HEK293 (cell line): ENCODE measurements around the gene ADAM33.

Experiments used
- CTCF ChIA-PET: fragments of 350-600 bp; formaldehyde crosslinking; extraction: SDS; loops from one replicate; lab custom pipeline; 2021; ENCODE audit warnings: antibody characterized with exemption; lab: Yijun Ruan, JAX
- POLR2A ChIA-PET: fragments of 300-600 bp; formaldehyde crosslinking; extraction: SDS; loops from one replicate; lab custom pipeline; 2020; ENCODE audit warnings: antibody characterized with exemption, inconsistent platforms; lab: Yijun Ruan, JAX
- H3K27ac ChIP-seq: fragments of 200-500 bp; sonication (Bioruptor generic); 2 replicates; pipeline ENCODE4 v1.5.1; 2014; ENCODE audit warnings: low read depth, low read length, control low read depth, inconsistent platforms; ENCODE audit errors: extremely low read depth
- H3K36me3 ChIP-seq, 2 experiments: fragments of 200-500 bp in 1 of 2; sonication (Bioruptor generic) in 1 of 2; 1 replicate in 1 of 2; 2 replicates in 1 of 2; pipeline ENCODE4 v1.5.1; 2014 to 2017; ENCODE audit warnings: inconsistent platforms in 2 of 2, low read length in 2 of 2; ENCODE audit not compliant: control insufficient read depth in 2 of 2, insufficient read depth in 1 of 2
- H3K4me1 ChIP-seq: fragments of 200-500 bp; sonication (Bioruptor generic); 2 replicates; pipeline ENCODE4 v1.5.1; 2014; ENCODE audit warnings: mild to moderate bottlenecking, low read length, inconsistent platforms; ENCODE audit not compliant: control insufficient read depth, insufficient read depth
- H3K4me3 ChIP-seq: 2 replicates; pipeline ENCODE4 v1.5.1; 2011; ENCODE audit warnings: low read depth, mild to moderate bottlenecking, control low read depth, low read length, moderate library complexity
- H3K9me3 ChIP-seq: fragments of 200-500 bp; sonication (Bioruptor generic); 2 replicates; pipeline ENCODE4 v1.5.1; 2014; ENCODE audit warnings: low read depth, low read length, inconsistent platforms; ENCODE audit not compliant: control insufficient read depth, insufficient read depth
- KLF1 ChIP-seq: fragments of 450-650 bp; formaldehyde crosslinking; IDR thresholded peaks from 2 replicates; pipeline ENCODE4 v1.5.1; 2016; ENCODE audit warnings: missing biosample characterization, missing genetic modification characterization
- PRDM10 ChIP-seq: fragments of 450-650 bp; formaldehyde crosslinking; IDR thresholded peaks from 2 replicates; pipeline ENCODE4 v1.5.1; 2016; ENCODE audit warnings: missing biosample characterization, missing genetic modification characterization
- SCRT1 ChIP-seq: fragments of 450-650 bp; formaldehyde crosslinking; IDR thresholded peaks from 2 replicates; pipeline ENCODE4 v1.5.1; 2016; ENCODE audit warnings: missing biosample characterization, missing genetic modification characterization, borderline replicate concordance
- YY1 ChIP-seq: fragments of 450-650 bp; formaldehyde crosslinking; IDR thresholded peaks from 2 replicates; pipeline ENCODE4 v1.5.1; 2018; ENCODE audit warnings: missing biosample characterization, missing genetic modification characterization
- ZBTB49 ChIP-seq: fragments of 450-650 bp; formaldehyde crosslinking; IDR thresholded peaks from 2 replicates; pipeline ENCODE4 v1.5.1; 2016; ENCODE audit warnings: missing biosample characterization, missing genetic modification characterization, low read depth
- ZBTB6 ChIP-seq: fragments of 450-650 bp; formaldehyde crosslinking; IDR thresholded peaks from 2 replicates; pipeline ENCODE4 v1.5.1; 2017; ENCODE audit warnings: missing biosample characterization, missing genetic modification characterization
- ZBTB7A ChIP-seq: fragments of 450-650 bp; formaldehyde crosslinking; IDR thresholded peaks from 2 replicates; pipeline ENCODE4 v1.5.1; 2016; ENCODE audit warnings: low read depth, missing biosample characterization, missing genetic modification characterization
- ZNF211 ChIP-seq: fragments of 450-650 bp; formaldehyde crosslinking; IDR thresholded peaks from 2 replicates; pipeline ENCODE4 v1.5.1; 2016; ENCODE audit warnings: low read depth, missing biosample characterization, missing genetic modification characterization
- ZNF214 ChIP-seq: fragments of 450-650 bp; formaldehyde crosslinking; IDR thresholded peaks from 2 replicates; pipeline ENCODE4 v1.5.1; 2017; ENCODE audit warnings: missing biosample characterization, mild to moderate bottlenecking, missing genetic modification characterization, borderline replicate concordance
- ZNF239 ChIP-seq: fragments of 450-650 bp; formaldehyde crosslinking; IDR thresholded peaks from 2 replicates; pipeline ENCODE4 v1.5.1; 2016; ENCODE audit warnings: missing biosample characterization, missing genetic modification characterization
- ZNF274 ChIP-seq, 2 experiments: fragments of 200-500 bp in 1 of 2; fragments of 450-650 bp in 1 of 2; sonication (Bioruptor generic) in 1 of 2; formaldehyde crosslinking in 1 of 2; IDR thresholded peaks; 2 replicates each; pipeline versions ENCODE4 v1.5.1 to v1.6.1; 2014 to 2016; ENCODE audit warnings: borderline replicate concordance in 1 of 2, inconsistent platforms in 1 of 2, low read length in 1 of 2, missing biosample characterization in 1 of 2, missing genetic modification characterization in 1 of 2
- ZNF350 ChIP-seq: fragments of 450-650 bp; formaldehyde crosslinking; IDR thresholded peaks from 2 replicates; pipeline ENCODE4 v1.5.0; 2017; ENCODE audit warnings: missing biosample characterization, mild to moderate bottlenecking, missing genetic modification characterization
- ZNF398 ChIP-seq: fragments of 450-650 bp; formaldehyde crosslinking; IDR thresholded peaks from 2 replicates; pipeline ENCODE4 v1.5.1; 2017; ENCODE audit warnings: missing biosample characterization, missing genetic modification characterization
- ZNF449 ChIP-seq: fragments of 450-650 bp; formaldehyde crosslinking; IDR thresholded peaks from 2 replicates; pipeline ENCODE4 v1.5.1; 2017; ENCODE audit warnings: missing biosample characterization, mild to moderate bottlenecking, missing genetic modification characterization, moderate library complexity
- ZNF510 ChIP-seq: fragments of 450-650 bp; formaldehyde crosslinking; IDR thresholded peaks from 2 replicates; pipeline ENCODE4 v1.5.1; 2018; ENCODE audit warnings: mild to moderate bottlenecking, missing genetic modification characterization, missing biosample characterization; ENCODE audit not compliant: insufficient replicate concordance
- ZNF670 ChIP-seq: fragments of 450-650 bp; formaldehyde crosslinking; IDR thresholded peaks from 2 replicates; pipeline ENCODE4 v1.5.1; 2016; ENCODE audit warnings: missing biosample characterization, missing genetic modification characterization, low read depth

ADAM33 gene

GRCh38 chr20:3652676-3653596 is 28.9 kb downstream of the ADAM33 start:
- Histone ChIP-seq H3K4me1 (no peaks in the 10 kb centered on the region), H3K27ac (no peak overlapping the region), H3K36me3 (no peaks in the 10 kb centered on the region), H3K9me3 (no peaks in the 10 kb centered on the region), H3K4me3 (no peak overlapping the region)
- CTCF ChIA-PET: interaction anchor here (0.7 to 1.2 kb wide), 3 partner anchors 9 to 20 kb away, joined by 3 read pairs; no protein-coding TSS in a partner anchor
- TF ChIP-seq KLF1 (peak; percentile 44; the same call in 1 of the 2 replicates), PRDM10 (tag by site-specific recombination) (no peak)
- POLR2A ChIA-PET: no interaction called here

GRCh38 chr20:3652221-3652620 is 29.6 kb downstream of the ADAM33 start:
- no peak overlapping the region for H3K27ac ChIP-seq
- no peak overlapping the region for H3K4me3 ChIP-seq
- no peak for TF ChIP-seq ZNF398 (tag by site-specific recombination)
- ChIA-PET CTCF (interaction anchor here (1.1 kb wide), 1 partner anchor 19 kb away, joined by 3 read pairs; no protein-coding TSS in a partner anchor), POLR2A (no interaction called here)
- no peaks in the 10 kb centered on the region for H3K36me3 ChIP-seq
- H3K9me3 ChIP-seq: no peaks in the 10 kb centered on the region
- H3K4me1 ChIP-seq: no peaks in the 10 kb centered on the region

- no peak overlapping the region for H3K27ac ChIP-seq
- CTCF ChIA-PET: interaction anchor here (0.6 to 1.6 kb wide), 3 partner anchors 18 to 215 kb away, joined by 3 read pairs; no protein-coding TSS in a partner anchor
- no peak for TF ChIP-seq ZNF239
- no peak for TF ChIP-seq ZNF670 (tag by site-specific recombination)
- TF ChIP-seq ZBTB6: no peak
- no peak for TF ChIP-seq SCRT1
- no peak for TF ChIP-seq ZNF449 (tag by site-specific recombination)
- no peak for TF ChIP-seq ZNF214 (tag by site-specific recombination)
- no peak for TF ChIP-seq ZNF350 (tag by site-specific recombination)
- TF ChIP-seq ZBTB7A (tag by site-specific recombination): no peak
- TF ChIP-seq ZBTB49 (tag by site-specific recombination): no peak
- no peak for TF ChIP-seq YY1
- TF ChIP-seq ZNF510: no peak
- TF ChIP-seq ZNF274 (IDR thresholded peaks at IDR 0.05; ENCODE audit: low read length): no peak
- TF ChIP-seq ZNF274 (tag by site-specific recombination; IDR thresholded peaks at IDR 0.05; ENCODE audit: borderline replicate concordance): no peak
- no peak for TF ChIP-seq ZNF211
Observed at GRCh38 chr20:3651204-3651962, 30.4 kb downstream of the ADAM33 start.

More at GRCh38 chr20:3651204-3651962, 30.4 kb downstream of the ADAM33 start:
- no peaks in the 10 kb centered on the region for H3K4me1 ChIP-seq
- POLR2A ChIA-PET: no interaction called here
- no peaks in the 10 kb centered on the region for H3K36me3 ChIP-seq
- H3K4me3 ChIP-seq: no peak overlapping the region
- no peaks in the 10 kb centered on the region for H3K9me3 ChIP-seq
